Effector memory CD8-positive, alpha-beta T cell (primary cell): ENCODE results near the gene MYBPC3.

Experiments used
- ATAC-seq: fragments of 150-1000 bp; cut with Tn5 transposase; replicated peaks from 2 replicates; pipeline ENCODE4 v1.10.0; 2021; ENCODE audit warnings: mild to moderate bottlenecking, moderate library complexity
- DNase-seq, 3 experiments: peaks; one replicate each; pipeline ENCODE4 v3.0.0; 2021
- H3K27ac Mint-ChIP-seq, 2 donors: one replicate each; pipeline ENCODE4 v1.8.0; 2022; ENCODE audit warnings: mild to moderate bottlenecking in 2 of 2, mixed read lengths in 2 of 2, moderate library complexity in 2 of 2
- H3K27me3 Mint-ChIP-seq, 2 donors: one replicate each; pipeline ENCODE4 v1.8.0; 2022; ENCODE audit warnings: mixed read lengths in 2 of 2
- H3K36me3 Mint-ChIP-seq: one replicate; pipeline ENCODE4 v1.8.0; 2022; ENCODE audit warnings: mild to moderate bottlenecking, moderate library complexity, mixed read lengths; ENCODE audit not compliant: insufficient read depth
- H3K4me1 Mint-ChIP-seq, 2 donors: one replicate each; pipeline ENCODE4 v1.8.0; 2022; ENCODE audit warnings: low read depth in 2 of 2, mixed read lengths in 2 of 2
- H3K4me3 Mint-ChIP-seq, 2 donors: one replicate each; pipeline ENCODE4 v1.8.0; 2022; ENCODE audit warnings: mild to moderate bottlenecking in 2 of 2, mixed read lengths in 2 of 2, moderate library complexity in 2 of 2
- H3K9me3 Mint-ChIP-seq, 2 donors: one replicate each; pipeline ENCODE4 v1.8.0; 2022; ENCODE audit warnings: mixed read lengths in 2 of 2

MYBPC3 gene

GRCh38 chr11:47391711-47392432 is 39.4 kb upstream of the MYBPC3 start:
- no peak overlapping the region for H3K4me3 Mint-ChIP-seq
- H3K9me3 Mint-ChIP-seq = no peaks in the 10 kb centered on the region
- H3K27me3 Mint-ChIP-seq = no peaks in the 10 kb centered on the region
- DNase-seq = no peak
- no peak for ATAC-seq
- peak overlapping the region; percentile 63 to 95 for H3K27ac Mint-ChIP-seq
- H3K4me1 Mint-ChIP-seq = peaks cover 34 to 57% of the 10 kb centered on the region in 2 donors
- H3K36me3 Mint-ChIP-seq = peaks cover 5% of the 10 kb centered on the region

GRCh38 chr11:47391077-47391583 is 38.6 kb upstream of the MYBPC3 start:
- Mint-ChIP-seq H3K27ac (peak overlapping the region; percentile 63 to 95), H3K9me3 (no peaks in the 10 kb centered on the region), H3K36me3 (peaks cover 5% of the 10 kb centered on the region), H3K27me3 (no peaks in the 10 kb centered on the region), H3K4me3 (no peak overlapping the region), H3K4me1 (peaks cover 34 to 57% of the 10 kb centered on the region in 2 donors)
- no peak for DNase-seq
- peak; percentile 16 for ATAC-seq

- peak overlapping the region in 1 of 2 donors; percentile 64 for H3K4me3 Mint-ChIP-seq
- DNase-seq (no peak), ATAC-seq (no peak)
- H3K36me3 Mint-ChIP-seq = peaks cover 5% of the 10 kb centered on the region
- no peak overlapping the region for H3K27ac Mint-ChIP-seq
- peaks cover 30 to 53% of the 10 kb centered on the region in 2 donors for H3K4me1 Mint-ChIP-seq
- H3K9me3 Mint-ChIP-seq = no peaks in the 10 kb centered on the region
- no peaks in the 10 kb centered on the region for H3K27me3 Mint-ChIP-seq
These were observed 37.9 kb upstream of the MYBPC3 start for GRCh38 chr11:47390422-47390760.

DNA sequence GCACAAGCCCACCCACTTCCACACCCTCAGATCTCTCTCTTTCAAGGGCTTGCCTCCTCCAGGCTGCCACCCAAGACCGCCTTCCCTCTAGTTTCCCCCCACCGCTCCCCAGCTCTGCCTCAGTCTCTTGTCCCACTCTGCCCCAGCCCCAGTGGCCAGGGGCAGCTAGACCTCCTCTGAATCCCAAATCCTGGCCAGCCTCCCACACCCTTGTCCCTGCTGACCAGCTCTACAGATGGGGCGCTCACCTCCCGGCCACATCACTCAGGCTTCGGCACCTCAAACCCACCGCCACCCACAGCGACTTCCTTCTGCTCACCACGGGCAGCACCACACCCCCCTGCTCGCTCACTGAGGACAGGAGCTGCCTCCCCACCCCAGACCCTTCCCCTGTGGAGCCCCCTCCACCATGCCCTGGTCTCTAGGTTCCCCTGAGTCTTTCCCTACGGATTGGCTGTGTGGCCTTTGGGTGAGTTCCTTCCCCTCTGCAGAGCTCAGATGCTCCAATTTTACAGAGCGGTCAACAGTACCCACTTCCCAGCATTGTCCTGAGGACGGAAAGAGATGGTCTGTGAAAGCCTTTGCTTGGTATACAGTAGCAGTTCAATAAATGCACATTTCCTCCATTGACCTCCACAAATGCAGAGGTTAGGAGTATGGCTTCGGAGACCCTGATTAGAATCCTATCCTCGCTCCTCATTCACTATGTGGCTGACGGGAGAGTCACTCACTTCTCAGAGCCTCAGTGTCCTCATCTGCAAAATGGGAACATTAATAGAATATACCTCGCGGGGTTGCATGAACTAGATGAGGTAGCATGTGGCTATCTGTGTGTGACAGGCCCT is 37.3 kb upstream of the MYBPC3 start:
- no peaks in the 10 kb centered on the region for H3K27me3 Mint-ChIP-seq
- H3K27ac Mint-ChIP-seq = peak overlapping the region in 1 of 2 donors; percentile 75
- H3K36me3 Mint-ChIP-seq = peaks cover 5% of the 10 kb centered on the region
- DNase-seq (no peak), ATAC-seq (peak; percentile 64)
- H3K4me3 Mint-ChIP-seq = peak overlapping the region; percentile 64 to 75
- H3K9me3 Mint-ChIP-seq = no peaks in the 10 kb centered on the region
- H3K4me1 Mint-ChIP-seq = peaks cover 29 to 51% of the 10 kb centered on the region in 2 donors

GRCh38 chr11:47388697-47389576 is 36.4 kb upstream of the MYBPC3 start:
- ATAC-seq = no peak
- no peak for DNase-seq
- Mint-ChIP-seq H3K9me3 (no peaks in the 10 kb centered on the region), H3K27ac (peak overlapping the region in 1 of 2 donors; percentile 75), H3K27me3 (no peaks in the 10 kb centered on the region), H3K4me1 (peaks cover 25 to 46% of the 10 kb centered on the region in 2 donors), H3K4me3 (peak overlapping the region; percentile 64 to 75), H3K36me3 (peaks cover 5% of the 10 kb centered on the region)

- H3K9me3 Mint-ChIP-seq = no peaks in the 10 kb centered on the region
- peak overlapping the region in 1 of 2 donors; percentile 64 for H3K4me3 Mint-ChIP-seq
- no peak for ATAC-seq
- no peaks in the 10 kb centered on the region for H3K27me3 Mint-ChIP-seq
- H3K36me3 Mint-ChIP-seq = peaks cover 4% of the 10 kb centered on the region
- H3K27ac Mint-ChIP-seq = no peak overlapping the region
- DNase-seq = no peak
- peaks cover 25 to 40% of the 10 kb centered on the region in 2 donors for H3K4me1 Mint-ChIP-seq
These were observed 35.6 kb upstream of the MYBPC3 start for GRCh38 chr11:47387944-47388696.

- peaks cover 4% of the 10 kb centered on the region for H3K36me3 Mint-ChIP-seq
- no peak for ATAC-seq
- no peak overlapping the region for H3K4me3 Mint-ChIP-seq
- H3K9me3 Mint-ChIP-seq = no peaks in the 10 kb centered on the region
- no peak overlapping the region for H3K27ac Mint-ChIP-seq
- no peaks in the 10 kb centered on the region for H3K27me3 Mint-ChIP-seq
- peaks cover 3 to 17% of the 10 kb centered on the region in 2 donors for H3K4me1 Mint-ChIP-seq
- no peak for DNase-seq
These were observed 32.0 kb upstream of the MYBPC3 start for GRCh38 chr11:47384498-47384897.

GRCh38 chr11:47383071-47383470 is 30.6 kb upstream of the MYBPC3 start:
- H3K9me3 Mint-ChIP-seq = no peaks in the 10 kb centered on the region
- DNase-seq = no peak
- H3K27ac Mint-ChIP-seq = no peak overlapping the region
- no peaks in the 10 kb centered on the region for H3K27me3 Mint-ChIP-seq
- peaks cover 4% of the 10 kb centered on the region for H3K36me3 Mint-ChIP-seq
- no peak for ATAC-seq
- no peak overlapping the region for H3K4me3 Mint-ChIP-seq
- peaks cover 0 to 4% of the 10 kb centered on the region in 2 donors for H3K4me1 Mint-ChIP-seq

GRCh38 chr11:47380078-47380477 is 27.6 kb upstream of the MYBPC3 start:
- DNase-seq (no peak), ATAC-seq (no peak)
- no peak overlapping the region for H3K4me3 Mint-ChIP-seq
- H3K27me3 Mint-ChIP-seq = no peaks in the 10 kb centered on the region
- H3K36me3 Mint-ChIP-seq = peaks cover 4% of the 10 kb centered on the region
- no peak overlapping the region for H3K27ac Mint-ChIP-seq
- no peaks in the 10 kb centered on the region for H3K4me1 Mint-ChIP-seq
- no peaks in the 10 kb centered on the region for H3K9me3 Mint-ChIP-seq

DNA sequence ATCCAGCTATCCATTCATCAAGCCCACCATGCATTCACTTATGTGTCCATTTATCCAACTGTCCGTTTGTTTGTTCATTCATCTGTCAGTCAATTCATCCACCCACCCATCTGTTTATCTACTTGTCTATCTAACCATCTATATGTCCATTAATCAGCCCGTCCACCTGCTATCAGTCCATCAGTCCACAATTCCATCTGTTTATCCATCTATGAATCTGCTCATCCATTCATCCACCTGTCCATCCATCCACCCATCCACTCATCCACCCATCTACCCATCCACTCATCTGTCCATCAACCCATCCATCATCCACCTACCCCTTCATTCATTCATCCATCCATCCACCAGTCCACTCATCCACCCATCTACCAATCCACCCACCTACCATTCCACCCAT is 26.8 kb upstream of the MYBPC3 start:
- H3K36me3 Mint-ChIP-seq = peaks cover 4% of the 10 kb centered on the region
- no peaks in the 10 kb centered on the region for H3K9me3 Mint-ChIP-seq
- no peaks in the 10 kb centered on the region for H3K4me1 Mint-ChIP-seq
- DNase-seq (no peak), ATAC-seq (no peak)
- H3K4me3 Mint-ChIP-seq = no peak overlapping the region
- no peaks in the 10 kb centered on the region for H3K27me3 Mint-ChIP-seq
- no peak overlapping the region for H3K27ac Mint-ChIP-seq

GRCh38 chr11:47378836-47379170 is 26.3 kb upstream of the MYBPC3 start:
- H3K4me3 Mint-ChIP-seq = no peak overlapping the region
- no peaks in the 10 kb centered on the region for H3K27me3 Mint-ChIP-seq
- no peaks in the 10 kb centered on the region for H3K4me1 Mint-ChIP-seq
- H3K36me3 Mint-ChIP-seq = peaks cover 1% of the 10 kb centered on the region
- H3K9me3 Mint-ChIP-seq = no peaks in the 10 kb centered on the region
- no peak for ATAC-seq
- no peak overlapping the region for H3K27ac Mint-ChIP-seq
- no peak for DNase-seq

GRCh38 chr11:47378010-47378835 is 25.7 kb upstream of the MYBPC3 start, which contains the start of gene SPI1:
TSS of gene SPI1 (minus strand) at chr11:47378547. CDS start at chr11:47378353, 194 bp downstream.
- Mint-ChIP-seq H3K4me3 (peak within 1 kb of the TSS in 1 of 2 donors; percentile 44), H3K27me3 (no peaks in the 10 kb centered on the region), H3K27ac (no peak within 1 kb of the TSS), H3K4me1 (no peaks in the 10 kb centered on the region), H3K9me3 (no peaks in the 10 kb centered on the region), H3K36me3 (no peaks in the 10 kb centered on the region)
- ATAC-seq = peak; percentile 53
- no peak for DNase-seq
